ENCODE measurements around the gene FBRS.

- no peak for TF ChIP-seq RAD21 (IDR thresholded peaks at IDR 0.05; ENCODE audit: insufficient read depth, low read depth, low read length)
- no peak for TF ChIP-seq ZNF274 (IDR thresholded peaks at IDR 0.05; ENCODE audit: insufficient read depth, insufficient read length)
- TF ChIP-seq POLR2AphosphoS2 (IDR thresholded peaks at IDR 0.05; ENCODE audit: low read depth, low read length) = no peak
- TF ChIP-seq SIN3A (IDR thresholded peaks at IDR 0.05; ENCODE audit: low read depth, low read length) = no peak
- TF ChIP-seq KDM1A (IDR thresholded peaks at IDR 0.05; ENCODE audit: borderline replicate concordance) = no peak
- no peak for TF ChIP-seq CTCF (IDR thresholded peaks at IDR 0.05 in 2 of 3, conservative IDR thresholded peaks at IDR 0.05 in 1 of 3; ENCODE audit: control insufficient read depth in 2 of 3, extremely low read depth in 1 of 3, insufficient read depth in 1 of 3, low read depth in 3 of 3, low read length in 3 of 3)
- no peak for TF ChIP-seq CREB1 (IDR thresholded peaks at IDR 0.05; ENCODE audit: low read depth)
- no peak for TF ChIP-seq FOXM1 (IDR thresholded peaks at IDR 0.05; ENCODE audit: low read depth, low read length)
- TF ChIP-seq POLR2A (IDR thresholded peaks at IDR 0.05; ENCODE audit: low read depth, low read length) = no peak
- TF ChIP-seq SUZ12 (IDR thresholded peaks at IDR 0.05; ENCODE audit: unreplicated experiment) = no peak
- no peak for TF ChIP-seq RCOR1 (conservative IDR thresholded peaks at IDR 0.05; ENCODE audit: low read depth, low read length)
- no peak for TF ChIP-seq BHLHE40 (IDR thresholded peaks at IDR 0.05; ENCODE audit: borderline replicate concordance in 1 of 2, low read depth in 2 of 2, low read length in 1 of 2)
These were observed 42.3 kb downstream of the FBRS start for GRCh38 chr16:30700491-30700890.
